ENCODE results near the gene RAB6A.

RAB6A gene

DNA sequence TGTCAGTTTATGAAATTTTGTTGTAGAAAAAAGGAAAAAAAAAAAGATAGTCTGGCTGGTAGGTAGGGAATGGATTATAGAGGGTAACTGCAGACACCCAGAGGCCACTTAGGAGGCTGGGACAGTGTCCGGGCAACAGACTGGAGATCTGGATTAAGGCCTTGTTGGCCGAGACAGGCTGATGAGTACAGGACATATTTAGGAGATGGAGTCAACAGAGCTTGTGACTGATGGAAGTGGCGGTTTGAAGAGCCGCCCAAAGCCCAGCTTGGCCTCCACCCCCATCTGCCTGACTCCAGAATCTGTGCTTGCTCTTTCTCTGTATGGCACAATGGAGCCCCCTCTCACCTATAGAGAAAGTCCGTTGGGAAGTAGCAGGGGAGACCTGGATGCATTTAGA lies 106.9 kb downstream of the RAB6A start:
- DNase-seq (ENCODE audit: low read depth), result no peak

DNA sequence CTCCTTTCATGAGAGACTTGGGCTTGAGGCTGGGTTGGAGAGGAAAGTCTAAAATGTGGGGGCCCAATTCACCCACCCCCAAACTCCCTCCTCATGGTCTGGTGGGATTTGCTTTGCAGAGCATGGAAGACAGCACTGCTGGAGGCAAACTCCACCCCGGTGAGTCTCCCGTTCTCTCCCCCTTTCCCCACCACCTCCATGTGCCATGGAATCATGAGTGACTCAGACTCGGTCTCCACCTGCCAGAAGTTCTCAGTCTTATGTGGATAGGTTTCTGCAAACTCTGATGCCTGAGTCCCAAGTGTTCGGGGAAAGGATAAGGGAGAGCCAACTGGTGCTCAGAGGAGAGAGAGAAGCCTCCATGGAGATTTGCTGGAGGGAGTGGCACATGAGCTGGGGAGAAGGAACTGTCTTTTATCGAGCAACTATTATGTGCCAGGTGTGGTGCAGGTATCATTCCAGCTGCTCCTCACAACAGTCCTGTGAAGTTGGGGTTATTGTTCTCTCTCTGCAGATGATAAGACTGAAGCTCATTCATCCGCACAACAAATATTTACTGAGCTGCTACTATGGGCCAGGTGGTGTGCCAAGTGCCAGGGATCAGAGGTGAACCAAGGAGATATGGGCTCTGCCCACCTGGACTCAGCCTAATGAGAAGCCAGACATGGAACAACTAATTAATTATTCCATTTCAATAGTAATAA lies 107.9 kb downstream of the RAB6A start:
- no peak for DNase-seq (ENCODE audit: low read depth)

DNA sequence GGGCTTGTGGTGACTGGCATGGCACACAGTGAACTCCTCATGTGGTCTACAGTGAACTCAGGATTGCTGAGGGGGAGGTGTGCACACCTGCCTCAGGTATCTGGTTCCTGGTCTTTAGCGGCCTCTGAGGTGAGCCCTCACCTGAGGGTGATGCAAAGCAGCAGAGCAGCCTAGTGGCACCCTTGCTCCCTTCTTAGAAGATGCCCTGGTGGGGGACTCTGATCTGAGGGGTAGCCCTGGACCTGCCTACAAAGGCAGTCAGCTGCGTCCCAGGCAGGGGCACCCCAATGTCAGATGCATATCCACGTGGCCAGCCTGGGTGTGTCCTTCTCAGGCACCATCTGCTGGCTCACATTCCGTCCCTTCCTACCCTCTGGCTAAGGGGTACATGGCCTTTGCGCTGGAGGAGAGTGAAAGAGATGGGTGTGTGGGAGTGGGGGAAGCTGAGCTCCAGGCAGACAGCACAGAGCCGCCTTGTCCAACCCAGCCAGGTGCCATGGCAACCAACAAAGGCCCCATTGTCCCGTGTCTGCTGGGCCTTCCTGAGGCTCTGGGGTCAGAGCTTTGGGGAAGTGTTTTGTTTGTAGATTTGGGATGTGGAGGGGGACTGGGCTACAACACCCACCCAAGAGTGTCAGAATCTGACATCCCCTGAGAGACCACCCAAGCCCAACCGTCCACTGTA lies 108.7 kb downstream of the RAB6A start:
- no peak for DNase-seq (ENCODE audit: low read depth)

DNA sequence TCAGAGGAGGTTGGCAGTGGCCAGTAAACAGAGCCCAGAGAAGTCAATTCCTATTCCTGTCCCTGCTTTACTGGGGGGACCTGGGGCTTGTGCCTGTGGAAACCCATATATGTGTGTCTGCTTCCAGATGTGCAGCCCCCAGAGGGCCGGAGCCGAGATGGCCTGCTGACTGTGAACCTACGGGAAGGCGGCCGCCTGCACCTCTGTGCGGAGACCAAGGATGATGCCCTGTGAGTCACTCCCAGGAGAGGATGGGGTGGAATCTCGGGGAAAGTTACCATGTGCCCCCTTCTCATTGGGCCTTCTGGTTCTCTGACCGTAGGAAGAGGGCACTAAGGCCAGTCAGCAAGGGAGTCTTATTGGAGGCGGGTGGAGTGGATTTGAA lies 109.2 kb downstream of the RAB6A start:
- DNase-seq (ENCODE audit: low read depth), result no peak

DNA sequence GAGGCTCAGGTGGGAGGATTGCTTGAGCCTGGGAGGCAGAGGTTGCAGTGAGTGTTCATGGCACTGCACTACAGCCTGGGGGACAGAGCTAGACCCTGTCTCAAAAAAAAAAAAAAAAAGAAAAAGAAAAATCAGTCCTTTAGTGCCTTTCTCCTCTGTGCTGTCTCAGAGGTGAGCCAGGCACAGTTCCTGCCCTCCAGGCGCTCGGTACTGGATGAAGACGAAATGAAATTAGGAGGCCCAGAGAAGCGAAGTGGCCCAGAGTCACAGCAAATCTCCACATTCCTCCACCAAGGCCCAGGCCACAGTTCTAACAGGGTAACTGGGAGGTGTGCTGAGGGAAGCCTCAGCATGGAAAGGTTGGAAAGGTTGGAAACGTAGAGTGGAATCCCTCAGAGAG lies 109.6 kb downstream of the RAB6A start:
- no peak for DNase-seq (ENCODE audit: low read depth)

DNA sequence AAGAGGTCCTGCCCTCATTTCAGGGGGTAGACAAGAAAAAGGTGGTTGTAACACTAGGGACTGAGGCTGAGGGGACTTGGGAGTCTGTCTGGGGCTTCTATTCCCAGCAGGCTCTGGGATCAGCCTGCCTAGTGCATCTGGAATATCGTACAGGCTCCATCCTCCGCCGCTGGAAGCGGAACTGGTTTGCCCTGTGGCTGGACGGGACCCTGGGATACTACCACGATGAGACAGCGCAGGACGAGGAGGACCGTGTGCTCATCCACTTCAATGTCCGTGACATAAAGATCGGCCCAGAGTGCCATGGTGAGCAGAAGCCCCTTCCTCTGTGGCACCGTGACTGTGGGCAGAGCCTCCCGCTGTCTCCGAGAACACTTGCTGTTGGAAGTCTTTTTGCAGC lies 110.5 kb downstream of the RAB6A start:
- DNase-seq (ENCODE audit: low read depth), result no peak

DNA sequence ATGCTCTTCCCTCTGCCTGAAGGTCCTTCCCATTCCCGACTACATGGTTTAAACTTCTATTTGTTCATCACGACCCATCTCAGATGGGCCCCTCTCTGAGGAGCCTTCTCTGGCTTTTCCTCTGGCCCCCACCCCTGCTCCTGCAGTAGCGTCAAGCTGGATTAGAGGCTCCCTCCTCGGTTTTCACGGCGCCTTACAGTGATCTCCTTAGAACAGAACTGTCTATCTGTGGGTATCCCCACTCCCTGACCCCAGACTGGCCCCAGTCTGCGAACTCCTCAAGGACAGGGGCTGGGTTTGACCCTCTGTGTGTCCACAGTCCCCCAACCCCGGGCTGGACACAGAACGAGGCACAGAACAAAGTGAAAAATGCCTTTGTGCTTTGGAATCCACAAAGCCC lies 111.7 kb downstream of the RAB6A start:
- DNase-seq (ENCODE audit: low read depth), result no peak

DNA sequence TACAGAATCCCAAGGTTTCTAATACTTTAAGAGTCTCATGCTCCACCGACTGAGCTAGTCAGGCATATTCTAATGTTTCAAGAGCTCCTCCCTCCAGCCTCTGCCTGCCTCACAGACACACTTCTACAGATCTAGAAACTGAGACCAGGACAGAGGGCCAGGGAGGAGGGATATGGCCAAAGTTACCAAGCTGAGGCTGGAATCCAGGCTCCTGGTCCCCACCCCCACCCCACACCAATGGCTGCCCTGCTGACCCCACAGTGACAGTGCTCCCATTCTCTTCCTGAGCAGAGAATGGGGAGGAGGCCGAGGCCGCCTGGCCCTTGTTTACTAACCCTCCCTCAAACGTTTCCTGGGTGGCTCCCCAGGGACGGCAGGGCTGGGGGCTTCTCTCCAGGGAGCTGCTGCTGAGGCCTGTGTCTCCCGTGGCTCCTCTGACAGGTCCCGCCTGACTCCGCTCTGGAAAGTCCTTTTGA lies 112.3 kb downstream of the RAB6A start:
- DNase-seq (ENCODE audit: low read depth), result no peak

DNA sequence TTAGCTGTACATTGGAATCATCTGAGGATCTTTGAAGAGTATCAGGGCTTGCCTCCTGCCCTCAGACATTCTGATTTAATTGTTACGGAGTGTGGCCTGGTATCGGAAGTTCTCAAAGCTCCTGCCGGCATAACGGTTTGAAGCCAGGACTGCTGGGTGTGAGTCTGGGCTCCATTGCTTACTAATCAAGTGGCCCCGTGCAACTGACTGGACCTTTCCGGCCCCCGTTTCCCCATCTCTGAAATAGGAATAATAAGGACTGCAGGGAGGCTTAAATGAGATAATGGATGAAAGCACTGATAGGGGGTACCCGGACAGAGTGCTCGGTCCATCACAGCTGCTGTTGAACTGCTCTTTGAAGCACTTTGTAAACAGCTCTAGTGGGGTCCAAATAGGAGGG lies 112.8 kb downstream of the RAB6A start:
- DNase-seq (ENCODE audit: low read depth), result no peak

DNA sequence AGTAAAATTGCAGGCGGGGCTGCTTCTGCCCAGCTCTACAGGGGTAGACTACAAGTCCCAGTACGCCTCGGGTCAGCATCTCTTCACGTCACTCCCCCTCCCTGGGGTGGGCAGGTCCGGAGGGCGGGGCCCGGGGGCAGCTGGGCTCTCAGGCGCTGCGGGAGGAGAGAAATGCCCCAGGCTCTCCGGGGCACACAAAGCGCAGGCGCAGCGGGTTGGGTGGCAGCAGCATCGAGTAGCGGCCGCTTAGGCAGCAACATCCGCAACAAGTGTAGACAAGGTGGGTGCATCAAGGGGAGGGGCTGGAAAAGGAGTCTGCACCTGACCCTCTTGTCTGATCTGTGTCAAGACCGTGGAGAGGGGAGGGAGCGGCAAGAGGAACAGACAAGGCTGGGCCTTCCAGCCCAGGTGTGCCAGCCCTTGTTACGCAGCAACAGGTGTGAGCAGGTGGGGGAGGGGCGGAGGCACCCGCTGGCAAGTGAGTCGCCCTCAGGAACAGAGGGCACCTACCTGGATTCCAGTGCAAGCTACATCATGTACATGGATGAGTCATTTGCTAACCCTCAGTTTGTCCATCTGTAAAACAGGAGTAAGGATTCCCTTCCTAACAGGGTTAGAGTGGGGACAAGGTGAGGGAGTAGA lies 113.3 kb downstream of the RAB6A start:
- DNase-seq (ENCODE audit: low read depth), result peak; percentile 87

DNA sequence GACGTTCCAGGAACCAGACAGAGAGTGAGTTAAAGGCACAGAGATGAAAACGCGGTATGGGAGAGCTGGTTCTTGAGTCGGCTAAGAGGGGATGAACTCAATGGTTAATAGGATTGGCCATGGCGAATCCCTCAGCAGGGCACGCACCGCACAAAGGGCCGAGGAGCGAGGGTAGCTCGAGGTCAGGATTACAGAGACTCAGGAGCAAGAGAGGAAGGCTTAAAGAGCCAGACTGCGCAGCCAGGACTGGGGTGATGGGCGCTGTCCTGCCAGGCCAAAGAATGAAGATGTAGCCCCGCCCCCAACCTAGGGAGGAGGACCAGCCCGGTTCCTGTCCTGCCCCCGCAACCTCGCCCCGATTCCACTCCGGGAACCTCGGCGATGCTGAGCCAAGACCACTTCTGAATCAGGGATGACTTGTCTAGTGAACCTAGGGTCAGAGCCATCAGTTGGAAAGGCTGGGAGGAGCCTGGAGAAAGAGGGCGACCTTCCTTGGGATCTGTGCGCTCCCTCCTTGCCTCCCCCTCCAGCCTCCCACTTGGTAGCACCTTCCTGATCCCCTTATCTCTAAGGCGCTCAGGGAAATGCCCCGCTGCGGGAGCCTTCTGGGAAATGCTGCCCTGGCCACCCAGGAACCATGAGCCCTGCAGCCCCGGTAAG lies 114.8 kb downstream of the RAB6A start, which contains the start of gene PLEKHB1:
Gene PLEKHB1, plus strand, starts transcription at position 610 of the 660 bp plus-strand sequence. Its CDS starts 28 bp downstream, at position 638.
- DNase-seq (ENCODE audit: low read depth), result no peak

DNA sequence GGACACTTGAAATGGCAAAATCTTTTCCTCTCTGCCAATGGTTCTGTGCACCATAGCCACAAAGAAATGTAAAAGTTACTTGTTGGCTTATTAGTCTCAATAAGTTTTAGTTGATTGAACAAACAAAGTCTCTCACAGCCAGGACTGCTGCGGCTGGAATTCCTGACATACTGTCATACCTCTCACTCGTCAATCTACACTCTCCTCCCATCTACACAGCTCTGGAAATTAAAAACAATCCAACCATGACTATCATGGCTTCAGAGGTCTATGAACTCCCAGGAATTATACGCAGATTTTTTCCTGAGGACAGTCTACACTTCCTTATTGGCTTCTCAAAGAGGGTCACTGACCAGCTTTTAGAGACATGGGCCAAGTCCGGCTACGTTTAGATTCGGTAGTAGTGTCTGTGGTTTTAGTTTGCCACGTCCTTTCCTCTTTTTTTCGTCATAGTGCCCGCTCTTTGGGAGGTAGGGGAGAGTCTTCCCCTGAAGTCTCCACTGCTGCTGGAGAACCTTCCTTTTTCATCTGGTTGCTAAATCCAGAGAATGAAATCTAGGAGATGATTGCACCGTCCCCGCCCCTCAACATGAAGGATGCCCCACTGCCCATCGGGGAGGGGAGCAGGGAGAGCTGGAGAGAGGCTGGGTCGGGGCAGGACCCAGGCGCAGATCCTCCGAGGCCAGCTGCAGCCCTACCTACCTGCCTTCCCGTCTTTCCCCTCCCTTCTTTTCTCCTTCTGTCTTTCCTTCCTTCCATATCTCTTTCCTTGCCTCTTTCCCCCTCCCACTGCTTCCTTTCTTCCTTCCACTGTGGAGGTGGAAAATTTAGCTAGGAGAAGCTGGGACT lies 115.5 kb downstream of the RAB6A start:
- no peak for DNase-seq (ENCODE audit: low read depth)

DNA sequence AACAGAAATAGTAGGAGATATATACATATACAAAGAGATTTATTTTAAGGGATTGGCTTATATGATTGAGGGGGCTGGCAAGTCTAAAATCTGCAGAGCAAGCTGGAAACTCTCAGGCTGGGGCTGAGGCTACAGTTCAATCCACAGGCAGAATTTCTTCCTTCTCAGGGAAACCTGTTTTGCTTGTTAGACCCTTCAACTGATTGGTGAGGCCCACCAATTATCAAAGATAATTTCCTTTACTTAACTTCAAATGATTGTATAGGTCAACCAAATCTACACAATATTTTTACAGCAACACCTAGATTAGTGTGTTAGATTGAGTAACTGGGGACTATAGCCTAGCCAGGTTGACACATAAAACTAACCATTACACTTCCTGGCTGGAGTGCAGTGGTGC lies 119.2 kb downstream of the RAB6A start:
- DNase-seq (ENCODE audit: low read depth), result no peak

DNA sequence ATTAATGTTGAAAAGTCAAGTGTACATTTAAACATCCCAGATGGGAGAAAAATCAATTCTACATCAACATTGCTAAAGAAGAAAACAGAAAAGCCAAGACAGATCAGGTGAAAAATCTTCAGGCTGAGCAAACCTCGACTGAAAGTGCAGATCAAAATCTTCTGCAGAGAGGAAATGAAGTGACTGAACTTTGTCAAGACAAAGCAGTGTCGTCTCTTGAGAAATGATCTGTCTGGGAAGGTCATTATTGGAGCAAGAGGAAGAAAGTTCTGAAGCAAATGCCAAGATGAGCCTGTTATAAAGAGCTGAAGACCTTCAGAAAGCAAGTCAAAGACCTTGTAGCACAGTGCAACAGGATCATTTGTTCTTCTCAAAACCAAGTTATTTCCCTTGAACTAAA lies 120.3 kb downstream of the RAB6A start:
- no peak for DNase-seq (ENCODE audit: low read depth)

DNA sequence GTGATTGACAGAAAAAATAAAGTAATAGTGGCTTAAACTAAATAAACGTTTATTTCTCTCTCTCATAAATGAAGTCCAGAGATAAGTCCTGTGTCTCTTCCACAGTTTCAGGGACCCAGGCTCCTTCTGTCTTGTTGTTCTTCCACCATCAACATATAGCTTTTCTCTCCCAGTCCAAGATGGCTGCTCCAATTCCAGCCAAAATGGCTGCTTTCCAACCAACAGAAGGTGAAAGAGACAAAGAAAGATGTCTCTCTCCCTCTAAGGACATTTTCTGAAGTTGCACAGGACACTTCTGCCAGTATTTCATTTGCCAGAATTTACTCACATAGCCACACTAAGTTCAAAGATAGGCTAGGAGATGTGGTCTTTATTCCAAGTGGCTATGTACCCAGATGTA lies 123.9 kb downstream of the RAB6A start:
- no peak for DNase-seq (ENCODE audit: low read depth)

DNA sequence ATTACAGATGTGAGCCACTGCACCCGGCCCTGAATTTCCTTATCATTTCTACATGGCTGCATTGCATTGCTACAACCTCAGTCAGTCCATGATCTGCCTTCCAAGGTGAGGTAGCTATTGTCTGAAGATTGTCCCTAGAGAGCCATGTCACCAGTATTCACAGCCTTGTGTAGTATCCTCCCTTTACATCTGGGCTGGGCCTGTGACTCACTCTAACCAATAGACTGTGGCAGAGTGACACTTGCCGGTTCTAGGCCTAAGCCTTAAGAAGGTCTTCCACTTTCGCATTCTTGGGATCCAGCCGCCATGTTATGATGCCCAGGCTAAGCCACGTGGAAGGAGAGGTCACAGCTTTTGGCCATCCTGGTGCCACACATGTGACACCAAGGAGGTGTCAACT lies 124.6 kb downstream of the RAB6A start:
- DNase-seq (ENCODE audit: low read depth), result no peak

DNA sequence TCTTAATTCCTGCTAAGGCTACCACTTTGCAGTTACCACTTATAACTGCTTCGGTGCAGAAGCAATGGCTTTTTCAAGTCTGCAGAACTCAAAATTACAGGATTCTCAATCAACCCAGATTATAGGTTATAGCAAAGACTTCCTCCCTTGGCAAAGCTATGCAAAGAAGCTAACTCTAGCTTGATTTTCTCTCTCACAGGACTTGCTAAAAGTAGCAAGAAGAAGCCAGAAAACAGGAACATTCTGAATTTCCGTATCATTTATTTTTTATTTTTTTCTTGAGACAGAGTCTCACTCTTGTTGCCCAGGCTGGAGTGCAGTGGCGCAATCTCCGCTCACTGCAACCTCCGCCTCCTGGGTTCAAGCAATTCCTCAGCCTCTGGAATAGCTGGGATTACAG lies 125.2 kb downstream of the RAB6A start:
- DNase-seq (ENCODE audit: low read depth), result no peak

DNA sequence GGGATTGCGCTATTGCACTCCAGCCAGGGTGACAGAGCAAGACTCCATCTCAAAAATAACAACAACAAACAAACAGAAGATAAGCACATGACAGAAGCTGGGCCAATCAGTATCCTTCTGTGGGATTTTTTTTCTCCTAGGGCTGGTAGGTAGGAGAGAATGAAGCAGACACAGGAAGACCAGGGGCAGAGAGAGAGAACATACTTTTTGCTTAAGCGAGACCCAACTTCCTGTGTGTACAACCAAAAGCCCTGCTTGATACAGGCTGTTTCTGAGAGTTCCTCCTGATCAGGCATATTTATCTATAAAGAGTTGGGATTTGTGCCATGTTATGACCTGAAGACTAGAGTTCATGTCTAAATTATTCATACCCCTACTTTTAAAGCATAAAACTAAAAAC lies 126.9 kb downstream of the RAB6A start:
- DNase-seq (ENCODE audit: low read depth), result no peak

DNA sequence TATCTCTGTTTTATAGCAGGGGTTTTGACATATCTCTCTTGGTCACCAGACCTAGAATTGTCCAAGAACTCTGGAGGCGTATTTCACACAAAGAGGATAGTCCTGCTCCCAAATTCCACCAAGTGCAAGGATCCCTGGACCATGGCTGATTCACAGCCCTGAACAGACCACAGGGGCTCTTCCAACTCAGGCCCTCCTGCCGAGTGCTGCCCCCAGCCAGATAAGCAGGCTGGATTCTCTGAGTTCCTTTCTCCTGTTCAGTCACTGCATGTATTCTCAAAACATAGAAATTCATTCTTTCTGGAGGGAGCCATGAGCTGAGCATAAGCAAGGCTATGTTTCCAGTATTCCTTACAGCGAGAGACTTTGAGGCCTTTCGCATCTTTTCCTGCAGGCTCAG lies 127.9 kb downstream of the RAB6A start:
- DNase-seq (ENCODE audit: low read depth), result no peak

DNA sequence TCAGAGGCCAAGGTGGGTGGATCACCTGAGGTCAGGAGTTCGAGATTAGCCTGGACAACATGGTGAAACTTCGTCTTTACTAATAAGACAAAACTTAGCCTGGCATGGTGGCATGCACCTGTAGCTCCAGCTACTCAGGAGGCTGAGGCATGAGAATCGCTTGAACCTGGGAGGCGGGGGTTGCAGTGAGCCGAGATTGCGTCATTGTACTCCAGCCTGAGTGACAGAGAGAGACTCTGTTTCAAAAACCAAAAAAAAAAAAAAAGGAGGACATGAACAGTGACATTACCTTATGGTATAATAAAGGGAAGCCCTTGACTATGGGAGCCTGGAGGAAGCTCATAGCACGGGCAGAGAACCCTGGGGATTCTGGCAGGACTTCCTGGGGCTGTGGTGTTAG lies 131.0 kb downstream of the RAB6A start:
- DNase-seq (ENCODE audit: low read depth), result no peak

DNA sequence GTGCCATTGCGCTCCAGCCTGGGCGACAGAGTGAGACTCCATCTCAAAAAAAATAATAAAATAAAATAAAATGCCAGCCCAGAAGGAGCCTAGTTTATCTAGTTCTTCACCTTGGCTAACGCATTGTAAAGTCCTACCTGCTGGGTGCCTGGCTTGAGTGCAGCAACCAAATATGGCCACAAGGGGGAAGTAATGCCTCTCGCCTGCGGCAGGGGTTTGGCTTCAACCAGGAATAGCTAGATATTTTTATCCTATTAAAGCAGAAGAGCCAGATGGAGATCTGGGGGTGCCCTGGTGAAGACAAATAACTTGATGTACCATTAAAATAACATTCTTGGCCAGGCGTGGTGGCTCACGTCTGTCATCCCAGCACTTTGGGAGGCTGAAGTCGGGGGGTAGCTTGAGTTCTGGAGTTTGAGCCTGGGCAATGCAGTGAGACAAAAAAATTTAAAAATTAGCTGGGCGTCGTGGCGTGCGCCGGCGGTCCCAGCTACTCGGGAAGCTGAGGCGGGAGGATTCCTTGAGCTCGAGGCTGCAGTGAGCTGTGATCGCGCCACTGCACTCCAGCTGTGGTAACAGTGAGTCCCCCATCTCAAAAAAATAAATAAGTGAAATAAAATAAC lies 135.1 kb downstream of the RAB6A start:
- DNase-seq (ENCODE audit: low read depth), result peak; percentile 41
